Femur (tissue), 1 donor: ENCODE results near the gene NSUN4.

Source experiments
- DNase-seq: peaks from one replicate; pipeline ENCODE4 v3.0.0-alpha.2; 2017

The NSUN4 gene

DNA sequence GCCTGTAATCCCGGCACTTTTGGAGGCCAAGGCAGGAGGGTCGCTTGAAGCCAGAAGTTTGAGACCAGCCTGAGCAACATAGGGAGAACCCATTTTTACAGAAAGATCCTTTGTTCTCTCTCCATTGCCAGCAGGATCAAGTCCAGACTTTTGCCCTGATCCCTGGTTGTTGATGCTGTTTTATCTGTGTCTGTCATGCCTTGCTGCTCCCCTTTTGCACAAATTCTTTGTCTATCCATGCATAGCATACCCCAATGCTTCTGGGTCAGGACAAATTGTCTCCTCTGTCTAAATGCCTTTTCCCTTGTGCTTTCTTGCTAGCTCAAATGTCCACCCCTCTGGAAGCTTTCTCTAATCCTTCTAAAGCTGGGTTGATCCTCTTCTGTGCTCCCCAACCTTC lies 28.2 kb downstream of the NSUN4 start:
- DNase-seq = no peak

DNA sequence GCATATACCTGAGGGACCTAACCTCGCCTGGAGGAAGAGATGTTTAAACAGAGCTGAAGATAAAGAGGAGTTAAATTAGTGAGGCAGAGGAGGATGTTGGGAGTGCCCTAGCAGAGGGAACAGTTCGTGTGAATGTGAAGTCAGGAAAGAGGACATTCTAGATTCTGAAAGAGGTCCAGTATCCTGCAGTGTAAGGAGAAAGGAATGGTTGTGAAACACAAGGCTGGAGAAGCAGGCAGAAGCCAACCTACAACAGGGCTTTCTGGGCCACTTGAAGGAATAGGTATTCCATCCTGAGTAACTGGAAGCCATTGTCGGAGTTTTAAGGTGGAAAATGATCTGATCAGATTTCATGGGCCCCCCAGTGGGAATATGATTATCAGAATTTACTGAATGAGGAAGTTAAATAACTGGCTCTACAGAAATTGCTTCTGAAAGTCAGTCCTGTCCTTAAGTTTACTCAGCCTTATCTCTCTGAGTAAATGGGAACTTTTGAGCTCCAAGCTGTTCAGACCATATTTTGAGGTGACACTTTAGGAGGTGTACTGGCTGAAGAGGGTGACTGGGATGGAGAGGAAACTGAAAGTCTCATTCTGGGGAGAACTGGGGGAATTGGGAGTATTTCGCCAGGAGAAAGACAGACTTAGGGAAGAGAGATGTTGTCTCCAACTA lies 29.1 kb downstream of the NSUN4 start:
- DNase-seq = no peak

DNA sequence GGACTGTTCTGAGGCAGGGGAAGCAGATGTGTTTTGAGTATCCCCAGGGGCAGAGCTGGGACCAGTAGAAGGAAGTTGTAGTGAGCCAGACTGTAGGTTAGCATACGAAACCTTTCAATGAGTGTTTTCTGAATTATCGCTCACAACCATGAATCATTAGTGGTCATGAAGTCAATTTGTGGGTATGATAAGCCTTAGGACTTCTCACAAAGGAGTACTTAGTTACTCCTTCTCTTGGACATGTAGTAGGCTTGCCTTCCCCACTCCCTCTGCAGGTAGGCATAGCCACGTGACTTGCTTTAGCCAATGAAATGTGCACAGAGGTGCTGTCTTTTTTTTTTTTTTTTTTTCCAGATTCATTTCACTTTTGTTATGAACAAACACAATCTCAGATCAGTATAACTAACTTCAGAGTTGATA lies 29.6 kb downstream of the NSUN4 start:
- DNase-seq = no peak

DNA sequence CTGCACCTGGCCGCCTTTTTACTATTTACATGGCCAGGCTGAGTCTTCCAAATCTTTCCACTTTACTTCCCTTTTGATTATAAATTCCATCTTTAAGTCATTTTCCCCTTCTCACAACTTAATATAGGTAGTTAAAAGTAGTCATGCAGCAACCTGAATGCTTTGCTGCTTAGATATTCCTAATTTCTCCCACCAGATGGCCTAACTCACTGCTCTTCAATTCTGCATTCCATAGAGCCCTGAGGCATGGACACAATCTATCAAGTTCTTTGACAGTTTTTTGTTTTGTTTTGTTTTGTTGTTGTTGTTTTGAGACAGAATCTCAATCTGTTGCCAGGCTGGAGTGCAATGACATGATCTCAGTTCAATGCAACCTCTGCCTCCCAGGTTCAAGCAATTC lies 31.8 kb downstream of the NSUN4 start:
- DNase-seq = no peak

DNA sequence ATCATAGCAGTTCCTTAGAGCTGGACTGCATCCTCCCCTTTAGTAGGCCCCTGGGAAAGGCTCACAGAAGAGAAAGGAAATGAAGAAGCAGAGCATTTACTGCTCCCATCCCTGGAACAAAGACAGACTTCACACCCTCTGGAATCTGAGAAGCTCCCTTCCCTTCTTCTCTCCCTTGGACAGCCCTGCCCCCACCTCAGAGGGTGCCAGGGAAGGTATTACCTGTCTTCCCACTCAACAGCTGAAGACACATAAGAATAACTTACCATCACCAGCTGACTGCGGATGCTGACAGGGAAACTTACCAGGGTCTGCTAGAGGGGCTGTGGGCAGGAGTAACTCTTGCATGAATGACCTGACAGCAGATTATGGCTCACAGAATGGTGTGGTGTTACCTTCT lies 39.4 kb downstream of the NSUN4 start:
- DNase-seq = no peak

DNA sequence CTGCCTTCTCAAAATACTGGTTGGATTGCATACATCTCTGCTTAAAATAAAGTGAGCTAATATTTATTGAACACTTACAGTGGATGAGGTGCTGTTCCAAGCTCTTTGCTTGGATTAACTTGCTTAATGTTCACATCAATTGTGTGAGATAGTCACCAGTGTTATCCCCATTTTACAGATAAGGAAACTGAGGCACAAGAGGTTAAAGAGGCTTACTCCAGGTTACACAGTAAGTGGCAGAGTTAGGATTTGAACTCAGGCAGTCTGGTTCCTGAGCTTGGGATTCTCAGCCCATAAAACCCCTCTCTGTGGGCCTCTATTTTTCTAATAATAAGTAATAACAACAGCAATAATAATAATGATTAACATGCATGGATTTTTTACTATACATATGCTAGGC lies 39.9 kb downstream of the NSUN4 start:
- DNase-seq = no peak

DNA sequence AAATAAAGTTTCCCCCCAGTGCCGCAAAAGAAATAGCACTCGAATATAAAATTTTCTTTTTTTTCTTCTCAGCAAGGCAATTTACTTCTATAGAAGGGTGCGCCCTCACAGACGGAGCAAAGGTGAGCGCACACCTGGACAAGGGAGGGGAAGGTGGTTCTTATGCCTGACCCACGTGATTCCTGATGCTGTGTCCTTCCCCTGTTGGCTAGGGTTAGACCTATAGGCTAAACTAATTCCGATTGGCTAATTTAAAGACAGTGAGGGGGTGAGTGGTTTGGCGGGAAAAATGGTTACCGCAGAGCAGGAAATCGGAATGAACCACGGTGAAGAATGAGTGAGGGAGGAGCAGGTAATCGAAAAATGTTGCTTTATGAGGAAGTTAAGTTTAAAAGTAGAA lies 52.9 kb downstream of the NSUN4 start:
- DNase-seq = no peak

DNA sequence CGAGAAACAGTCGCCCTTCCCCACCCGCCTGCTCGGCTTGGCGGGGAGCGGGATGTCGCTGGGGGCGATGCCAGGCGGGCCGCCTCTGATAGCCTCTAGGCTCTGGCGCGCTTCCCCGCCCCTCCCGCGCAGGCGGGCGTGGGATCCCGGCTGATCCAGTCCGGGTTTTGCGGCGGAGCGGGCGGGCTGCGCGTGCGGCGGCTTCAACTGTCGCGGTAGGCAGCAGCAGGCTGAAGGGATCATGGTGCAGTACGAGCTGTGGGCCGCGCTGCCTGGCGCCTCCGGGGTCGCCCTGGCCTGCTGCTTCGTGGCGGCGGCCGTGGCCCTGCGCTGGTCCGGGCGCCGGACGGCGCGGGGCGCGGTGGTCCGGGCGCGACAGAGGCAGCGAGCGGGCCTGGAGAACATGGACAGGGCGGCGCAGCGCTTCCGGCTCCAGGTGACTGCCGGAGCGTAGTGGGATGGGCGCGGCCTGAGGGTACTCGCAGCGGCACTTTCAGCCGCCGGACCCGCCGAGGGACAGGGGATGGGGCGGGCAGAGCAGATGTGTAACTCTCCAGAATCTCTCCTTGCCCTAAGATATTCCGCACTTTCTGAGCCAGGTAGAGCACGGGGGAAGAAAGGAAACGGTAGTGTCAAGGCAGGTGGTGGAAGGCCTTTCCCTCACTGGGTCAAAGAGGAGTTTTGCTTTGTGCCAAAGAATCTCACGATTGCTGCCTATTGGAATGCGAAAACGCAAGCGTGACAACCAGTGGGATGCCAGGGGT lies 53.7 kb downstream of the NSUN4 start, which contains the start of gene FAAH:
Gene FAAH, plus strand, starts transcription at position 210 of the 764 bp plus-strand sequence. Its CDS starts 32 bp downstream, at position 242.
- peak; percentile 80 for DNase-seq

DNA sequence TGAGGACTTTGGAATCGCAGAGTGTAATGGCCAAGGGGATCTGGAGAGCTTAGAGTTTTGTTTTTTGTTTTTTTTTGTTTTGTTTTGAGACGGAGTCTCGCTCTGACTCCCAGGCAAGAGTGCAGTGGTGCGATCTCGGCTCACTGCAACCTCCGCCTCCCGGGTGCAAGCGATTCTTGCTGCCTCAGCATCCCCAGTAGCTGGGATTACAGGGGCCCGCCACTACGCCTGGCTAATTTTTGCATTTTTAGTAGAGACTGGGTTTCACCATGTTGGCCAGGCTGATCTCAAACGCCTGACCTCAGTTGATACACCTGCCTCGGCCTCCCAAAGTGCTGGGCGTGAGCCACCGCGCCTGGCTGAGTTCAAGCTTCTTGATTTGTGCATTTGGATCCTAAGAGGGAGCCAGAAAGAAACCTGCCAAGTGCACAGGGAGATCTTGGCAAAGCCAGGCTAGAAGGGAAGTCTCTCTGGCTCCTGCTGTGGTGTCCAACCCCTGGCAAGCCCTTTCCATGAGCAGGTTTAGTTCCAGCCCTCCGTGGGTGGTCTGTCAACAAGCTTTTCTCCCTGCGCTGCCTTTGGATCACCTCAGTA lies 54.4 kb downstream of the NSUN4 start:
- DNase-seq = peak; percentile 63

DNA sequence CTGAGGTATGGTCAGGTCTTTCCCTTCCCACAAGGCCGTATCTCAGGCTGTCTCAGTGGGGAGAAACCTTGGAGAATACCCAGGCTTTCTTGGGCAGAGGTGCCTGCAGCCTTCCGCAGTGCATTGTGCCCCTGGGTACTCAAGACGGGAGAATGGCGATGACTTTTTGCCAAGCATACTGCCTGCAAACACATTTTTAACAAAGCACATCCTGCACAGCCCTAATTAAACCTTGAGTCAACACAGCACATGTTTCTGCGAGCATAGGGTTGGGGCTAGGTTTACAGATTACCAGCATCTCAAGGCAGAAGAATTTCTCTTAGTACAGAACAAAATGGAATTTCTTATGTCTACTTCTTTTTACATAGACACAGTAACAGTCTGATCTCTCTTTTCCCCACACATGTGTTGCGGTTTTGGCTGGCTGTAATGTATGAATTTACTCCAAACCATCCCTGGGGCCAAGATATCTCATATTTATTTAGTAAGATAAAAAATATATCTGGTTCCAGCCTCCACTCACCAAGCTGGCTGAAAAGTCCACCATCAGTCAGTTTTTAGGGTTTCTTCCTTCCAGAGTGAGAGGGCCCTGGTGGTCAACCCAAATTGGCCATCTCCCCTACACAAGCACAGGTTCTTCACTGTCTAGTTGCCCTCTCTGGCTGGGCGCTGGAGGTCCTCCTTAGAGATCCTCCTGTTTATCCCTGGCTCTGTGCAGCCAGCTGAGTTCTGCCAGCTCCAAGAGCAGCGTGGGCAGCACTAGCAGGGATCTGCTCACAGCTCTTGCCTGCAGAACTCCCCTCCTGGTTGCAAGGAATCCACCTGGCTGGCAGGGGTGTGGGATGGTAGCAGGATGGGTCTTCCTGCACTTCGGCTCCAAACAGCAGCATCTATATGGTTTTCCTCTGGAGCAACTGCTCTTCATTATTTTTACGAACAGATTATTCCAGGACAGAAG lies 56.1 kb downstream of the NSUN4 start:
- DNase-seq = no peak

DNA sequence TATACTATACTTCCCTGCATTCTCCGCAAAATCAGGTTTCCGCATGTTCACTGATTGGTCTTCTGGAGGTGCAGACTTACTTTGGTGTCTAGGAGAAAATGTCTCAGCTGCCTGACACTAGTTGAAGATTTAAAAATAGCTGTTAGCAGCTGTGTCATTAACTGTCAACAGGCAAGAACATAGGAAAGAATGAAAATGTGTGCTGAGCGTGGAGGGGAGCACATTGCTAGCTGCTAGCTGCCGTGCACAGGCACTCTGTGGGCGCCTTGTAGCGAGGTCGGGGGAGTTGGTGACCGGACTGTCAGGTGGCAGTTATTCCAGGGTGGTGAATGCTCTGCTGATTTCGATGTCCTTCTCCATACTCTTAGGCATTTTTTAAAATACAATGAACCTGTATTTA lies 58.7 kb downstream of the NSUN4 start:
- no peak for DNase-seq

DNA sequence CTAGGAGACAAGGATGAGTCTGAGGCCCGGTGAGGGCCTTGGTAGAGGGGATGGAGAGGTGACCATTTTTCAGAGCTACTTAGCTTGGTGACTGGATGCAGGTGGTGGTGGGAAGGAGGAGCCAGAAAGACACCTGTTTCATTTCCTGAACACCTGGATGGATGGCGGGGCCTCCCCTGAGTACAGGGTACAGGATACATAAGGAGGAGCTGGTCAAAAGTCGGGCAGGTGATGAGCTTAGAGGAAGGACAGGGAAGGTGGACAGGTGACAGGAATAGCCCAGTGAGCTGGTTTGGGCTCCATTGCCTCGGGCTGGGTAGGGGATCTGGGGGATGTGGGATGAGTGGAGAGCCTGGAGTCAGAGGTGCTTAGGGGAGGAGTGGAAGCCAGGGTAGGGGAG lies 59.8 kb downstream of the NSUN4 start:
- DNase-seq = no peak

DNA sequence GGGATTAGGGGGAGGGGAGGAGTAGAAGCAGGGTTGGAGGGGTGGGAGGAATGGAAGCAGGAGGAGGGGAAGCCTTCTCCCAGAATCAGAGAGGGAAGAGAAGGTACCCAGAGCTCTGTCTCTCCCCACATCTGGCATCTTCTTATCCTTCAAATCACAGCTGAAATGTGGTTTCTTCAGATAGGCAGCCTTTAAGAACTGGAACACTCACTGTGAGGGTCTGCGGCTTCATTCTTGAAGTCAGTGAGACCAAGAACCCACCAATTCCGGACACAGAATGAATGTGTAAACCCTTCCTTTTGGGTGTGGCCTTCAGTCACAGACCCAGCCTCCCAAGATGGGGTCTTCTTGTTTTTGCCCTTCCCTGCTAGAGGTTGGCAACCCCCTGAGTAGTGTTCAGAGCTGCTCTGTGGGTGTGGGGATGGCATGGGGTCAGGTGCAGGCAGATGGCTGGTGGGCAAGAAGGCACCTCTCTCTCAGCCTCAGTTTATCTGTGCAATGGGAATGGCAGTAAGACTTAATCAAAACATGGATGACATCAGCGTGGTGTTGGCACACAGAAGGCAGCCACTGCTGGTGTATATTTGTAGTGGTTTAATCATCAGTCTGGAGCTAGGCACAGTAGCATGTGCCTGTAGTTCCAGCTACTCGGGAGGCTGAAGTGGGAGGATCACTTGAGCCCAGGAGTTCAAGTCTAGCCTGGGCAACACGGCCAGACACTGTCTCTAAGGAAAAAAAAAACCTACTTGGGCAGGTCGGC lies 60.7 kb downstream of the NSUN4 start:
- DNase-seq = no peak

DNA sequence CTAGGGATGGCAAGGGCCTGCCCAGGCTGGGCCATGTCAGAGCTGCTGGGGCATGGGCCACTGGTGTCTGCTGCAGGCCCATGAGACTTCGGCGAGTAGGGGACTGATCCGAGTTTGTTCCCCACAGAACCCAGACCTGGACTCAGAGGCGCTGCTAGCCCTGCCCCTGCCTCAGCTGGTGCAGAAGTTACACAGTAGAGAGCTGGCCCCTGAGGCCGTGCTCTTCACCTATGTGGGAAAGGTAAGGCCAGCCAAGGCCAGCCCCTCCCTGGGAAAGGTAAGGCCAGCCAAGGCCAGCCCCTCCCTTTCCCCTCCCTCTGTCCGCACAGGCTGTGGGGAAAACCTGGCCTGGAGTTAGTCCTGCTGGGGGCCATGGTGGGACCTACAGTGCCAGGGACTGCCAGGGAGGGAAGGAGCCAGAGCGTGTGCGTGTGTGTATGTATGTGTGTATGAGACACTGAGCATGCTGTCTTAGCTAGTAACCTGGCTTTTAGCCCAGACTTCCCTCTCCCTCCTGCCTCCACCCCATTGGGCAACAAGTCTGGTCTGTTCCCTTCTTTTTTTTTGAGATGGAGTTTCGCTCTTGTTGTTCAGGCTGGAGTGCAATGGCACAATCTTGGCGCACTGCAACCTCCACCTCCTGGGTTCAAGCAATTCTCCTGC lies 61.5 kb downstream of the NSUN4 start:
- DNase-seq = peak; percentile 78

DNA sequence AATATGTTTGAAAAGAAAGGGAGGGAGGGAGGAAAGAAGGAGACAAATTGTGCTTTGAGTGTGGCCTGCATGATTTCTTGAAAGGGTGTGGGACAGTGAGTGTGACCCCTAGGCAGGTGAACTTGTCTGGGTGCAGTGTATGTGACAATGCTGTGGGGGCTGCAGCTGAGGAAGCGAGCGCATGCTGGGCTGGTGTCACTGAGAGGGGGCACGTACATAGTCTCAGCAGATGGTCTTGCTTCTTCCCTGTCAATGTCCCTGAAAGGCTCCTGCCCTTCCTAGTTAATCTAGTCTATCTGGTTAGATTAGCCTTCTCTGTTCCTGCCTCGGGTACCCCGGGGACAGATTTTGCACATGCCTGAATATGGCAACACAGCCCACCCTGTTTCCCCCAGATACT lies 63.3 kb downstream of the NSUN4 start:
- DNase-seq = no peak

DNA sequence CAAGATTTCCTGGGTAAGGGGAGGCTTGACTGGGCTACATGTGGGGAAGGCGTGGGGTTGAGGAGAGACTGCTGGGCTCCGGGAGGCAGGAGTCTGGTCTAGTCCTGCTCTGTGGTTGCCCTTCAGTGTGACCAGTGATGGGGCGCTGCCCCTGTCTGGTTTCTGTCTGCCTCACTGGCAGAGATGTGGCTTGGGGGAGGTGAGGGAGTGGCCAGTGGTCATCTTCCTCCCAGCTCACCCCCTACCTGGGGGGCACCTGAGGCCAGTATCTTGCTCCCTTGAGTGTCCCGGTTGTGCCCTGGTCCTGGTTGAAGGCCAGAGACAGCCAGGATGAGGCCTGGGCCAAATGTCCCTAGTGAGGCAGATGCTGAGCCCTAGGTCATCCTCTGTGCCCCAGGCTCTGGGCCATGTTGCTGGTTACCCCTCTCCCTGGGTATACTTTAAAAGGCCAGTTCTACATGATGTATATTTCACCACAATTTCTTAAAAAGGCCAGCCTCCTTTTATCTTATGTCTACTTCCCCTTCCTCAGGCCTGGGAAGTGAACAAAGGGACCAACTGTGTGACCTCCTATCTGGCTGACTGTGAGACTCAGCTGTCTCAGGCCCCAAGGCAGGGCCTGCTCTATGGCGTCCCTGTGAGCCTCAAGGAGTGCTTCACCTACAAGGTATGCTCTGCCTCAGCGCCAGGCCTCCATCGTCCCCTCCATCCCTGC lies 64.0 kb downstream of the NSUN4 start:
- no peak for DNase-seq

DNA sequence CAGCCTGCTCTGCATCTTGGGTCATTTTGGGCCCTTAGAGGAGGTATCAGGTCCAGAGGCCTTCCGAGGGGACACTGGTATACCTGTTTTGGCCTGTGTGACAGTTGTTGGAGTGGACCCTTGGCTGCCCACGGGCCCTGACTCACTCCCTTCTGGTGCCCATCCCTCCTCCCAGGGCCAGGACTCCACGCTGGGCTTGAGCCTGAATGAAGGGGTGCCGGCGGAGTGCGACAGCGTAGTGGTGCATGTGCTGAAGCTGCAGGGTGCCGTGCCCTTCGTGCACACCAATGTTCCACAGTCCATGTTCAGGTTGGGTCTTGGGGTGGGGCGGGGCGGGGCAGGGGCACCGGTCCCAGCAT lies 64.6 kb downstream of the NSUN4 start:
- DNase-seq = no peak

DNA sequence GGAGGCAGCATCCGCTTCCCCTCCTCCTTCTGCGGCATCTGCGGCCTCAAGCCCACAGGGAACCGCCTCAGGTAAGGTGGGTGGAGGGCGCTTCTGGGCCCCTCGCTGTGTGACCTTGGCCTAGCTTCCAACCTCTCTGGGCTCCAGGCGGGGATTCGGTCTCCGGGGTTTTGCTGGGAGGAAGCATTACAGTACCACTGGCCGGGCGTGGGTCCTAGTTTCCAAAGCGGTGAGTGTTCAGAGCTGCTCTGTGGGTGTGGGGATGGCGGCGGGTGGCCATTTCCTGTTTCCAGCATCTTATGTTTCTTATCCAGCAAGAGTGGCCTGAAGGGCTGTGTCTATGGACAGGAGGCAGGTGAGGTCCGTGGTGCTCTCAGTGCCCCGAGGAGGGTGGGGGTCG lies 65.1 kb downstream of the NSUN4 start:
- DNase-seq = no peak

DNA sequence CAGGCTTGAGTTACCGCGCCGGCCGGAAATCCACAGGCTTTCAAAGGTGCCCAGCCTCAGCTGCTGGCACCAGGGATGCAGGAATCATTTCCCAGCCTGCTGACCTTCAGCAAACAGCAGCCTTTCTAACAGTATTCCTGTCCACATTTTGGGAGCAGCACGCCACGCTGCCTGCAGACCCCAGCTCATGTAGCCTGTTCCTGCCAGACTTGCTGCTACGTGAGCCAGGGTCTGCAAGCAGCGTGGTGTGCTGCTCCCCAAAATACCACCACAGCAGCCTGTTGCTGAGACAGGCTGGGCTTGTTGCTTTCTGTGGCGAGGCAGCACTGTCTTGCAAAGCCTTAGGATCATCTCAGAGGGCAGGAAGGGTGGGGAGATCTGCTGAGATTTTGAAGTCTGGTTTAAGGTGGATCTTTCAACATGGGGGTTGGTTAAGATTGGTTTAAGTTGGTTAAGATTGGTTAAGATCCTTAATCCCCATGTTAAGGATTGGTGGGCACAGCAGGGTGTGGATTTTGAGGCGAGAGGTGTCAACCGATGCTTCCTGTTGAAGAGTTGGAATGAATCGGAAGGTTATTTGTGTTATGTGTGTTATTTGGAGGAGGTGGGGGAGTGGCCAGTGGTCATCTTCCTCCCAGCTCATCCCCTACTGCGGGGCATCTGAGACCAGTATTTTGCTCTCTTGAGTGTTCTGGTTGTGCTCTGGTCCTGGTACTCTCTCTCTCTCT lies 66.4 kb downstream of the NSUN4 start:
- DNase-seq = no peak

DNA sequence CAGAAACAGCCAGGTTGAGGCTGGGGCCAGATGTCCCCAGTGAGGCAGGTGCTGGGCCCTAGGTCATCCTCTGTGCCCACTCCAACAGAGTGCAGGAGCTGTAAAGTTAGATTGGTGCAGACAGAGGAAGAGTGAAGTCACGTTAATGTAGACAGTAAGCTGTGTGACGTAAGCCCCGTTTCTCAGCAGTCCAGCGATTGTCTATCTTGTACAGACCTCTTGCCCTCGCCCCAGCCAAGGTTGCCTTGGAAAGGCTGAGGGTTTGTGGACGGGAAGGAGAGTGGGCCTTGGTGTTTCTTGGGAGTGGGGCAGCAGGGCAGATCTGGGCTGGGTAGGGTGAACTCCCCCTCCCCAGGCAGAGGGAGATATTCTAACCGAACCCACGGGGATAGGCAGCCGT lies 67.0 kb downstream of the NSUN4 start:
- no peak for DNase-seq
